GM18502 (cell line): ENCODE data around the gene HNRNPA0.

Experiments
- ATAC-seq: cut with Tn5 transposase; IDR thresholded peaks from one replicate; pipeline ENCODE4 v1.9.1; 2021; ENCODE audit warnings: mild to moderate bottlenecking; ENCODE audit not compliant: unreplicated experiment, poor library complexity

Gene HNRNPA0

GRCh38 chr5:137730336-137730735 is 23.8 kb downstream of the HNRNPA0 start:
- no peak for ATAC-seq

GRCh38 chr5:137728048-137728447 is 26.1 kb downstream of the HNRNPA0 start:
- ATAC-seq, result no peak

- no peak for ATAC-seq
Measured at GRCh38 chr5:137727623-137728022, 26.5 kb downstream of the HNRNPA0 start.

GRCh38 chr5:137724251-137724650 is 29.9 kb downstream of the HNRNPA0 start:
- no peak for ATAC-seq

GRCh38 chr5:137718611-137719010 is 35.6 kb downstream of the HNRNPA0 start:
- ATAC-seq, result no peak

GRCh38 chr5:137716337-137716736 is 37.8 kb downstream of the HNRNPA0 start:
- ATAC-seq, result no peak

- no peak for ATAC-seq
Measured at GRCh38 chr5:137715456-137715855, 38.7 kb downstream of the HNRNPA0 start.

- ATAC-seq, result no peak
Measured at GRCh38 chr5:137714946-137715345, 39.2 kb downstream of the HNRNPA0 start.

- no peak for ATAC-seq
Measured at GRCh38 chr5:137714494-137714893, 39.7 kb downstream of the HNRNPA0 start.

GRCh38 chr5:137712139-137712667 is 42.0 kb downstream of the HNRNPA0 start:
- no peak for ATAC-seq

GRCh38 chr5:137710086-137710485 is 44.1 kb downstream of the HNRNPA0 start:
- ATAC-seq, result no peak

- ATAC-seq, result no peak
Measured at GRCh38 chr5:137708796-137709559, 45.2 kb downstream of the HNRNPA0 start.

GRCh38 chr5:137708062-137708461 is 46.1 kb downstream of the HNRNPA0 start:
- no peak for ATAC-seq

GRCh38 chr5:137706841-137707240 is 47.3 kb downstream of the HNRNPA0 start:
- no peak for ATAC-seq

- ATAC-seq, result no peak
Measured at GRCh38 chr5:137705106-137705505, 49.1 kb downstream of the HNRNPA0 start.

GRCh38 chr5:137703565-137703964 is 50.6 kb downstream of the HNRNPA0 start:
- ATAC-seq, result no peak

- ATAC-seq, result no peak
Measured at GRCh38 chr5:137700282-137700680, 53.9 kb downstream of the HNRNPA0 start.

- ATAC-seq, result no peak
Measured at GRCh38 chr5:137699336-137700281, 54.6 kb downstream of the HNRNPA0 start.

- ATAC-seq, result no peak
Measured at GRCh38 chr5:137696481-137696880, 57.7 kb downstream of the HNRNPA0 start.

- no peak for ATAC-seq
Measured at GRCh38 chr5:137695651-137696428, 58.3 kb downstream of the HNRNPA0 start.
